Effector CD4-positive, alpha-beta T cell (primary cell): ENCODE data around the gene EIF4G1.
"Not testable (repeated sequence)": the region's sequence is repeated elsewhere in the genome, so short reads cannot be mapped to it uniquely, and the experiment has no call there.

Experiments
- DNase-seq: peaks from one replicate; pipeline ENCODE4 v3.0.0-alpha.2; 2020
- total RNA-seq: gene quantifications from one replicate; lab custom pipeline; 2026; lab: John Stamatoyannopoulos, UW

The EIF4G1 gene
- 324 reads per million, percentile 96 among the genes with 10 or more reads in this experiment for total RNA-seq

GRCh38 chr3:184314363-184314699 lies at the start of gene EIF4G1:
Gene EIF4G1 (plus strand): TSS chr3:184314606. CDS start chr3:184315797, 1,191 bp downstream.
- DNase-seq = peak; percentile 90

- DNase-seq = not testable (repeated sequence)
These were observed 47.2 kb upstream of the EIF4G1 start for GRCh38 chr3:184267249-184267648.

GRCh38 chr3:184272269-184272668 lies 42.1 kb upstream of the EIF4G1 start:
- DNase-seq = no peak

GRCh38 chr3:184275381-184275701 lies 39.1 kb upstream of the EIF4G1 start:
- no peak for DNase-seq

GRCh38 chr3:184275961-184276910 lies 38.2 kb upstream of the EIF4G1 start, which contains the start of gene ECE2:
Gene ECE2 (plus strand): TSS chr3:184276022. CDS start chr3:184276154, 132 bp downstream.
- DNase-seq = no peak

- no peak for DNase-seq
These were observed 37.0 kb upstream of the EIF4G1 start for GRCh38 chr3:184277366-184277765.

- DNase-seq = no peak
These were observed 31.5 kb upstream of the EIF4G1 start for GRCh38 chr3:184282941-184283340.

GRCh38 chr3:184283681-184284080 lies 30.7 kb upstream of the EIF4G1 start:
- DNase-seq = no peak

- DNase-seq = no peak
These were observed 29.7 kb upstream of the EIF4G1 start for GRCh38 chr3:184284696-184285095.

GRCh38 chr3:184289426-184289938 lies 24.9 kb upstream of the EIF4G1 start:
- DNase-seq = peak; percentile 45

- DNase-seq = no peak
These were observed 24.1 kb upstream of the EIF4G1 start for GRCh38 chr3:184290331-184290730.

GRCh38 chr3:184291044-184291737 lies 23.2 kb upstream of the EIF4G1 start:
- no peak for DNase-seq

GRCh38 chr3:184291738-184292445 lies 22.5 kb upstream of the EIF4G1 start:
- DNase-seq = no peak

- no peak for DNase-seq
These were observed 18.6 kb upstream of the EIF4G1 start for GRCh38 chr3:184295771-184296170.

GRCh38 chr3:184296616-184297015 lies 17.8 kb upstream of the EIF4G1 start:
- no peak for DNase-seq

GRCh38 chr3:184298759-184299487 lies 15.5 kb upstream of the EIF4G1 start, which contains the start of gene PSMD2:
Gene PSMD2 (plus strand): TSS chr3:184299241. CDS start chr3:184299267, 26 bp downstream.
- DNase-seq = peak; percentile 96

GRCh38 chr3:184299488-184300377 lies 14.7 kb upstream of the EIF4G1 start:
- no peak for DNase-seq

GRCh38 chr3:184300378-184300720 lies 14.1 kb upstream of the EIF4G1 start:
- no peak for DNase-seq

- DNase-seq = no peak
These were observed 8.8 kb upstream of the EIF4G1 start for GRCh38 chr3:184305577-184305976.

- no peak for DNase-seq
These were observed 7.9 kb upstream of the EIF4G1 start for GRCh38 chr3:184306341-184306972.

GRCh38 chr3:184307915-184308314 lies 6.5 kb upstream of the EIF4G1 start:
- DNase-seq = no peak
